Heart left ventricle (tissue), 16 donors: Measurements from ENCODE around the gene AP1S2. TPM values are rescaled to one million over a fixed set of nuclear protein-coding genes. Genes with fewer than 3 reads are reported as not detected.

ENCODE experiments used
- ATAC-seq, 4 donors: fragments of 200-7000 bp; cut with Tn5 transposase; one replicate each; pipeline ENCODE4 v1.9.1; 2020 to 2022; ENCODE audit warnings: moderate library complexity in 4 of 4, mild to moderate bottlenecking in 3 of 4, moderate number of reproducible peaks in 1 of 4
- DNase-seq, 5 donors: peaks; one replicate each; pipeline ENCODE4 v3.0.0-alpha.2; 2020
- H3K27ac ChIP-seq, 12 donors: fragments of 200-600 bp; sonication (generic) in 4 of 12; one replicate each; pipeline versions ENCODE4 v1.5.0 to v1.8.0; 2016 to 2022; ENCODE audit warnings: mild to moderate bottlenecking in 2 of 12
- H3K27me3 ChIP-seq, 9 donors: fragments of 200-600 bp; sonication (generic) in 2 of 9; one replicate each; pipeline versions ENCODE4 v1.5.1 to v1.8.0; 2016 to 2022; ENCODE audit warnings: mild to moderate bottlenecking in 3 of 9
- H3K36me3 ChIP-seq, 9 donors: fragments of 200-600 bp; sonication (generic) in 2 of 9; one replicate each; pipeline versions ENCODE4 v1.5.0 to v1.8.0; 2018 to 2022; ENCODE audit warnings: mild to moderate bottlenecking in 2 of 9
- H3K4me1 ChIP-seq, 12 donors: fragments of 200-600 bp; sonication (generic) in 4 of 12; one replicate each; pipeline versions ENCODE4 v1.5.0 to v1.8.0; 2016 to 2022; ENCODE audit warnings: mild to moderate bottlenecking in 3 of 12
- H3K4me3 ChIP-seq, 12 donors: fragments of 200-600 bp; sonication (generic) in 4 of 12; one replicate each; pipeline versions ENCODE4 v1.5.0 to v1.8.0; 2017 to 2022; ENCODE audit warnings: mild to moderate bottlenecking in 9 of 12, moderate library complexity in 4 of 12
- H3K9me3 ChIP-seq, 12 donors: fragments of 200-600 bp; sonication (generic) in 4 of 12; one replicate each; pipeline versions ENCODE4 v1.5.0 to v1.8.0; 2016 to 2022; ENCODE audit warnings: mild to moderate bottlenecking in 1 of 12
- POLR2A ChIP-seq, 2 donors: fragments of 450-650 bp; IDR thresholded peaks; one replicate each; pipeline ENCODE4 v1.6.1; 2017; ENCODE audit warnings: antibody characterized with exemption in 2 of 2, mild to moderate bottlenecking in 2 of 2, moderate library complexity in 2 of 2
- WGBS, 4 donors: extraction: QIAGEN DNeasy Blood & Tissue Kit in 2 of 4; methylation state at CpG; one replicate each; pipeline versions ENCODE4 v1.1.5 to v1.1.7; 2013 to 2018; 5-methylcytosine and 5-hydroxymethylcytosine counted together
- intact Hi-C, 10 donors: fragments of 100-400 bp; cut with DNase I; formaldehyde crosslinking; loops; one replicate each; pipeline versions ENCODE4 v1.11.1 to v1.14.2; 2022
- long read RNA-seq, 3 donors: library from polyadenylated mRNA; unstranded; transcript quantifications; one replicate each; pipeline ENCODE4 v2.0.0, GENCODE V29; 2020 to 2021
- polyA plus RNA-seq, 2 donors: library from polyadenylated mRNA; stranded (reverse); fragments of 200-250 nt; gene quantifications; one replicate each; pipeline ENCODE4 v1.2.3, GENCODE V29; 2013
- total RNA-seq, 9 donors: library from RNA; depleted of rRNA in 2 of 9; stranded (reverse); fragments of >200 nt in 2 of 9; fragmentation: NEBNext Ultra II Directional in 3 of 9; extraction: Animal tissue kit (Norgen Biotek cat#: 25700) in 3 of 9; gene quantifications; one replicate each; pipeline versions ENCODE4 v1.1.0 to v1.2.4, GENCODE V29; 2016 to 2023
- TF ChIP-seq, protein P1 (sequence below), 12 donors: fragments of 200-600 bp; sonication (generic) in 4 of 12; IDR thresholded peaks; one replicate each; pipeline versions ENCODE4 v1.5.0 to v1.8.0; 2018 to 2022; ENCODE audit warnings: antibody characterized with exemption in 12 of 12, mild to moderate bottlenecking in 5 of 12
- donor health status: ischemic (EF 13 %, LVEDD 7.1; RV severe dilation, severe dysfunction).
- donor health status: healthy with polysubstance abuse.
- donor health status: DM: no; HTN: yes; CAD: no.
- donor health status: DM: no; HTN: no; CAD: no.
- donor health status: ischemic (EF 25% LVEDD 6.9; RV normal size, moderate dysfunction).
- donor health status: ischemic (EF 25% LVEDD 5.7; RV mildly dilated, moderate dysfunction).
- donor health status: healthy.
- donor health status: DM: yes; HTN: yes; CAD: no.
- donor health status: ischemic (EF 35%, LVEDD 5.7; RV mildly dilated, moderate dysfunction).
- donor health status: nonischemic (EF 11% LVEDD 7.7; RV severe dilation, severe dysfunction).
- donor health status: DM: yes; HTN: yes; CAD: no.
- donor health status: PGD.
- donor health status: ischemic (EF 29% LVEDD 5.4; RV normal size, mild dysfunction).
- donor health status: nonischemic (EF 23%, LVEDD 6.1; RV moderate dilation, normal function).

The AP1S2 gene
- total RNA-seq (100 to 1,000 TPM; 128 to 267 (median 138) TPM), polyA plus RNA-seq (10 to 100 TPM; 67.4 to 89.8 TPM)
- long read RNA-seq, donor 1, transcript AP1S2-201 (5 exons, 2,237 nt), result major isoform, 48 of 222 reads
- long read RNA-seq, donor 1, partial matches to known transcripts, result 4 of 222 reads
- long read RNA-seq, donor 1, other reads (novel, unspliced or antisense), result 169 of 222 reads
- long read RNA-seq, donor 2, transcript AP1S2-201 (5 exons, 2,237 nt), result major isoform, 208 of 886 reads
- long read RNA-seq, donor 2, transcript AP1S2-204 (5 exons, 991 nt), result minor isoform, 7 of 886 reads
- long read RNA-seq, donor 2, partial matches to known transcripts, result 19 of 886 reads
- long read RNA-seq, donor 2, other reads (novel, unspliced or antisense), result 650 of 886 reads
- long read RNA-seq, donor 3, transcript AP1S2-201 (5 exons, 2,237 nt), result major isoform, 113 of 185 reads
- long read RNA-seq, donor 3, partial matches to known transcripts, result 1 of 185 reads
- long read RNA-seq, donor 3, other reads (novel, unspliced or antisense), result 69 of 185 reads

DNA sequence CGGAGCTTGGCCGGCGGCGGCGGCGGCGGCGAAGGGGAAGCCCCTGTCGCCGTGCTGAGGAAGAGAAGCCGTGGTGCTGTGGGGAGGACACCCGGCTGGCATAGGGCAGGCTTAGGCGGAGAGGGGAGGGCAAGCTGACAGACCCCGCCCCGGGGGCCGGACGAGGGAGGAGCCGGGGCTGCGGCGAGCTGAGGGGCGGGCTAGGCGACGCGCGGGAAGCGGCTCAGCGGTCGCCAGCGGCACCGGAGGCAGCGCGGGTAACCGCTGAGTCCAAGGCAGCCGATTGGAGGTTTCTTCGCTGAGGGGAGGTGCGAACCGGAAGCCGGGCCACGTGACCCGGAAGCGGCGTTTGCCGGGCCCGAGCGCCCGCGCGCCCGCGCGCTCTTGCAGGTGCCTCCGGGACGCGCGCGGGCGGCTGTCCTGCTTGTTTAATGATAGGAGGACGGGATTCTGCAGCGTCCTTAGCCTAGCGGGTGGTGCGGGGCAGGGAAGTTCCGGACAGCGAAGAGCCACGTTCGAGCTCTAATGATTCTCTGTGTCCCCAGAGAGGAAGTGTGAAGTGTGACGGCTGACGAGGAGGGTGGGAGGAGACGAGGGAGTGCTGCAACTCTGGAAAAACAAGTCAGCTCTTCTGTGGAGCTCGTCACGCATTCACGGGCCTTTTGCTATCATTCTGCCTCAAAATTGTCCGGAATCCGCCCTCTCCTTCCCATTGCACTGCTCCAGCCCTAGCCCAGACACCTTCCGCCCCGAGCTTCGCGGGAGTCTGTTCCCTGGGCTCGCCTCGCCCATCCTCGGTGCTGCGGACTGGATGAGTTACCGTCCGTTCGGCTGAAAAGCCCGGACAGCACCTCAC, at the start of gene AP1S2:
TSS of gene AP1S2 (minus strand) at position 102 of the 856 bp plus-strand sequence. CDS start 2,289 bp downstream, outside the sequence.
- WGBS, 4 donors, result 0 to 1% (median 0%) methylated on average over 30 to 85 of the region's 85 CpGs
- Histone ChIP-seq H3K9me3 (no peaks in the 10 kb centered on the region), H3K4me1 (peaks cover 0 to 41% (median 7%) of the 10 kb centered on the region in 12 donors), H3K36me3 (peaks cover 0 to 10% (median 0%) of the 10 kb centered on the region in 9 donors), H3K27me3 (peaks cover 0 to 41% (median 0%) of the 10 kb centered on the region in 9 donors), H3K27ac (peak within 1 kb of the TSS; percentile 85 to 98 (median 92)), H3K4me3 (peak within 1 kb of the TSS; percentile 53 to 94 (median 78))
- intact Hi-C loops, result loop anchor here in 5 of 10 donors (2.0 to 10.0 kb wide), 6 partner anchors 52 to 170 kb away; partner anchors contain the start of gene ZRSR2 (in 1 of the 5)
- peak in 1 of 2 donors; percentile 82 for TF ChIP-seq POLR2A (IDR thresholded peaks at IDR 0.05)
- TF ChIP-seq, protein P1, sequence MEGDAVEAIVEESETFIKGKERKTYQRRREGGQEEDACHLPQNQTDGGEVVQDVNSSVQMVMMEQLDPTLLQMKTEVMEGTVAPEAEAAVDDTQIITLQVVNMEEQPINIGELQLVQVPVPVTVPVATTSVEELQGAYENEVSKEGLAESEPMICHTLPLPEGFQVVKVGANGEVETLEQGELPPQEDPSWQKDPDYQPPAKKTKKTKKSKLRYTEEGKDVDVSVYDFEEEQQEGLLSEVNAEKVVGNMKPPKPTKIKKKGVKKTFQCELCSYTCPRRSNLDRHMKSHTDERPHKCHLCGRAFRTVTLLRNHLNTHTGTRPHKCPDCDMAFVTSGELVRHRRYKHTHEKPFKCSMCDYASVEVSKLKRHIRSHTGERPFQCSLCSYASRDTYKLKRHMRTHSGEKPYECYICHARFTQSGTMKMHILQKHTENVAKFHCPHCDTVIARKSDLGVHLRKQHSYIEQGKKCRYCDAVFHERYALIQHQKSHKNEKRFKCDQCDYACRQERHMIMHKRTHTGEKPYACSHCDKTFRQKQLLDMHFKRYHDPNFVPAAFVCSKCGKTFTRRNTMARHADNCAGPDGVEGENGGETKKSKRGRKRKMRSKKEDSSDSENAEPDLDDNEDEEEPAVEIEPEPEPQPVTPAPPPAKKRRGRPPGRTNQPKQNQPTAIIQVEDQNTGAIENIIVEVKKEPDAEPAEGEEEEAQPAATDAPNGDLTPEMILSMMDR (IDR thresholded peaks at IDR 0.05), result no peak
- DNase-seq (peak; percentile 92 to 96 (median 95)), ATAC-seq (peak; percentile 98 to 99 (median 98))

DNA sequence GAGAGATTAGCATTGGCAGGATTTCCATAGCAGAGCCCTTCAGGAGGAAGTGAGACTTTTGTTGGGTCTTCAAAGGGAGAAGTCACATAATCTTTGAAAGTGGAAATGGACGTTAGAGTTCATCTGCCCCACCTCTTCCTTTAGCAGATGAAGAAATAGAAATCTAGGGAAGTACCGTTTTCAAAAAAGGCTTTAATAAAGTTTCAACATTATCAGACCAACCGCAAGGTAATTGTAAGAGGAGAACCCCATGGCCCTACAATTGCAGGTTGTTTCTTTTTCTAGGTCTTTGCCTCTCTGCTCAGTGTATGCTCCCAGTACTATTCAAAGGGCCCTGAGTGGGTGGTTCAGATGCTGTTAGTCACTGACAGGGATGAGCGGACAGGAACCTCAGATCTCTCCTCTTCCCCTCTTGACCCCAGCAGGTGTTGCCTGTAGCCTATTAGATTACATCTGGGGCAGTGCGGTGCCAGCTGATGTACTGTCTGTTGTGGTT, 48.6 kb upstream of the AP1S2 start:
- no peak for ATAC-seq
- peaks cover 0 to 20% (median 0%) of the 10 kb centered on the region in 9 donors for H3K27me3 ChIP-seq
- no peaks in the 10 kb centered on the region for H3K9me3 ChIP-seq
- intact Hi-C loops, result no loop called here
- no peak overlapping the region for H3K4me3 ChIP-seq
- TF ChIP-seq, protein P1 (IDR thresholded peaks at IDR 0.05), result no peak
- no peak for DNase-seq
- 69 to 77% (median 74%) methylated on average over 5 of the region's 5 CpGs for WGBS, 4 donors
- no peaks in the 10 kb centered on the region for H3K36me3 ChIP-seq
- peak overlapping the region in 2 of 12 donors; percentile 9 to 43 for H3K27ac ChIP-seq
- peaks cover 0 to 12% (median 0%) of the 10 kb centered on the region in 12 donors for H3K4me1 ChIP-seq

DNA sequence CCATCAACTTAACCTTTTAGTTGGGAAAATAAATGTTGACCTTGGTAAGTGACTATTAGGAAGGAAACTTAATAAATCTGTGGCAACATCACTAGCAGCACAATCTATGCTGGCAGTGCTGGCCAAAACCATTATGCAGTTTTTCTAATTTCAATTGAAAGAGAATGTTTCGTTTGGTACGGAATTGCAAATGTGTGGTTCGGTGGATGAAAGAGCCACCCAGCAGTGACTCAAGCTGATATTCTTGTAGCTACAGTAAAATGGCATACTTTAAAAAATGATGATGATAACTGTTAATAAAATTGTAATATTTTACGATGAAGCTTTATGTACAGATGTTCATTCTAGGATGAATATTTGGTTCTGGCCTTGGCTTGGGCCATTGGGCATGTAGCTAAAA, 40.7 kb upstream of the AP1S2 start:
- Histone ChIP-seq H3K4me1 (peaks cover 0 to 5% (median 0%) of the 10 kb centered on the region in 12 donors), H3K4me3 (no peak overlapping the region), H3K27ac (no peak overlapping the region), H3K36me3 (no peaks in the 10 kb centered on the region), H3K9me3 (no peaks in the 10 kb centered on the region), H3K27me3 (peaks cover 0 to 22% (median 0%) of the 10 kb centered on the region in 9 donors)
- 84 to 95% (median 90%) methylated on average over 4 of the region's 4 CpGs for WGBS, 4 donors
- no peak for DNase-seq
- no peak for TF ChIP-seq POLR2A (IDR thresholded peaks at IDR 0.05)
- TF ChIP-seq, protein P1 (IDR thresholded peaks at IDR 0.05), result no peak
- ATAC-seq, result no peak
- intact Hi-C loops, result no loop called here
